Nephron (organoid): Measurements from ENCODE around the gene PABPN1L.

Experiments used
- H3K27ac Mint-ChIP-seq, 3 experiments: 2 replicates each; pipeline ENCODE4 v1.8.0; 2020; ENCODE audit warnings: mixed read lengths in 3 of 3, mild to moderate bottlenecking in 2 of 3, moderate library complexity in 1 of 3
- H3K27me3 Mint-ChIP-seq: 2 replicates; pipeline ENCODE4 v1.8.0; 2021; ENCODE audit warnings: low read depth, mild to moderate bottlenecking, moderate library complexity, mixed read lengths
- H3K36me3 Mint-ChIP-seq: 2 replicates; pipeline ENCODE4 v1.8.0; 2020; ENCODE audit warnings: low read depth, mixed read lengths
- H3K4me1 Mint-ChIP-seq: 2 replicates; pipeline ENCODE4 v1.8.0; 2020; ENCODE audit warnings: mixed read lengths
- H3K4me3 Mint-ChIP-seq, 3 experiments: 2 replicates each; pipeline ENCODE4 v1.8.0; 2020; ENCODE audit warnings: mild to moderate bottlenecking in 3 of 3, mixed read lengths in 3 of 3, moderate library complexity in 2 of 3
- H3K9me3 Mint-ChIP-seq: 2 replicates; pipeline ENCODE4 v1.8.0; 2020; ENCODE audit warnings: mixed read lengths
- CTCF ChIP-seq, 3 experiments: fragments of 200-600 bp; sonication (generic); IDR thresholded peaks; one replicate each; pipeline ENCODE4 v1.5.0; 2021; ENCODE audit warnings: antibody characterized with exemption in 3 of 3; ENCODE audit not compliant: unreplicated experiment in 3 of 3

The PABPN1L gene

GRCh38 chr16:88886845-88887521 lies 20.5 kb upstream of the PABPN1L start:
- Mint-ChIP-seq H3K27ac (peak overlapping the region in 2 of 3 experiments; percentile 59 to 69), H3K27me3 (peaks cover 13% of the 10 kb centered on the region), H3K4me3 (peak overlapping the region in 2 of 3 experiments; percentile 24 to 30), H3K4me1 (peaks cover 23% of the 10 kb centered on the region), H3K36me3 (no peaks in the 10 kb centered on the region), H3K9me3 (no peaks in the 10 kb centered on the region)
- no peak for TF ChIP-seq CTCF (IDR thresholded peaks at IDR 0.05; ENCODE audit: unreplicated experiment in 3 of 3)

- no peaks in the 10 kb centered on the region for H3K9me3 Mint-ChIP-seq
- H3K27ac Mint-ChIP-seq, result no peak overlapping the region
- H3K27me3 Mint-ChIP-seq, result peaks cover 13% of the 10 kb centered on the region
- TF ChIP-seq CTCF (IDR thresholded peaks at IDR 0.05; ENCODE audit: unreplicated experiment in 3 of 3), result no peak
- H3K4me3 Mint-ChIP-seq, result no peak overlapping the region
- H3K4me1 Mint-ChIP-seq, result peaks cover 17% of the 10 kb centered on the region
- H3K36me3 Mint-ChIP-seq, result no peaks in the 10 kb centered on the region
Observed at GRCh38 chr16:88886420-88886844, 20.0 kb upstream of the PABPN1L start.

GRCh38 chr16:88885693-88886280 lies 19.3 kb upstream of the PABPN1L start:
- no peak overlapping the region for H3K4me3 Mint-ChIP-seq
- peaks cover 17% of the 10 kb centered on the region for H3K4me1 Mint-ChIP-seq
- no peak overlapping the region for H3K27ac Mint-ChIP-seq
- H3K9me3 Mint-ChIP-seq, result no peaks in the 10 kb centered on the region
- peaks cover 13% of the 10 kb centered on the region for H3K27me3 Mint-ChIP-seq
- TF ChIP-seq CTCF (IDR thresholded peaks at IDR 0.05; ENCODE audit: unreplicated experiment in 3 of 3), result no peak
- H3K36me3 Mint-ChIP-seq, result no peaks in the 10 kb centered on the region

GRCh38 chr16:88884569-88885271 lies 18.3 kb upstream of the PABPN1L start:
- no peak for TF ChIP-seq CTCF (IDR thresholded peaks at IDR 0.05; ENCODE audit: unreplicated experiment in 3 of 3)

GRCh38 chr16:88883946-88884345 lies 17.5 kb upstream of the PABPN1L start:
- TF ChIP-seq CTCF (IDR thresholded peaks at IDR 0.05; ENCODE audit: unreplicated experiment in 3 of 3), result no peak
- no peak overlapping the region for H3K27ac Mint-ChIP-seq
- peaks cover 13% of the 10 kb centered on the region for H3K27me3 Mint-ChIP-seq
- no peaks in the 10 kb centered on the region for H3K36me3 Mint-ChIP-seq
- H3K9me3 Mint-ChIP-seq, result no peaks in the 10 kb centered on the region
- H3K4me3 Mint-ChIP-seq, result peak overlapping the region in 1 of 3 experiments; percentile 41
- peaks cover 26% of the 10 kb centered on the region for H3K4me1 Mint-ChIP-seq

More at GRCh38 chr16:88884569-88885271, 18.3 kb upstream of the PABPN1L start:
- H3K27ac Mint-ChIP-seq, result no peak overlapping the region
- H3K4me1 Mint-ChIP-seq, result peaks cover 25% of the 10 kb centered on the region
- H3K27me3 Mint-ChIP-seq, result peaks cover 13% of the 10 kb centered on the region
- peak overlapping the region in 1 of 3 experiments; percentile 19 for H3K4me3 Mint-ChIP-seq
- no peaks in the 10 kb centered on the region for H3K36me3 Mint-ChIP-seq
- H3K9me3 Mint-ChIP-seq, result no peaks in the 10 kb centered on the region
